Upper lobe of left lung (tissue), 6 donors: ENCODE results near the gene CCT7. TPM values are rescaled to one million over a fixed set of nuclear protein-coding genes. Genes with fewer than 3 reads are reported as not detected.

Source experiments
- ATAC-seq, 2 donors: fragments of 200-7000 bp; cut with Tn5 transposase; one replicate each; pipeline ENCODE4 v1.9.1; 2022; ENCODE audit warnings: mild to moderate bottlenecking in 2 of 2, moderate library complexity in 2 of 2; ENCODE audit not compliant: low FRiP score in 2 of 2
- DNase-seq, 2 donors: peaks; one replicate each; pipeline ENCODE4 v3.0.0-alpha.2; 2019 to 2020
- H3K27ac ChIP-seq, 4 donors: fragments of 200-600 bp; sonication (generic); one replicate each; pipeline ENCODE4 v1.5.1; 2016 to 2019
- H3K27me3 ChIP-seq, 4 donors: fragments of 200-600 bp; sonication (generic); one replicate each; pipeline ENCODE4 v1.5.1; 2017 to 2019
- H3K36me3 ChIP-seq, 4 donors: fragments of 200-600 bp; sonication (generic); one replicate each; pipeline ENCODE4 v1.5.1; 2016 to 2019
- H3K4me1 ChIP-seq, 4 donors: fragments of 200-600 bp; sonication (generic); one replicate each; pipeline ENCODE4 v1.5.1; 2018 to 2019
- H3K4me3 ChIP-seq, 4 donors: fragments of 200-600 bp; sonication (generic); one replicate each; pipeline ENCODE4 v1.5.1; 2017 to 2019; ENCODE audit warnings: mild to moderate bottlenecking in 2 of 4, moderate library complexity in 1 of 4
- H3K9me3 ChIP-seq, 4 donors: fragments of 200-600 bp; sonication (generic); one replicate each; pipeline ENCODE4 v1.5.1; 2018 to 2019
- EP300 ChIP-seq, 4 donors: sonication (generic); formaldehyde crosslinking; IDR thresholded peaks; one replicate each; pipeline ENCODE4 v1.5.1; 2017; ENCODE audit warnings: antibody characterized with exemption in 4 of 4, control low read depth in 2 of 4
- POLR2A ChIP-seq, 4 donors: fragments of 450-650 bp; IDR thresholded peaks; one replicate each; pipeline ENCODE4 v1.5.1; 2016 to 2017; ENCODE audit warnings: antibody characterized with exemption in 4 of 4, mild to moderate bottlenecking in 2 of 4
- POLR2AphosphoS5 ChIP-seq, 2 donors: sonication (generic); formaldehyde crosslinking; IDR thresholded peaks; one replicate each; pipeline ENCODE4 v1.5.1; 2017; ENCODE audit warnings: antibody characterized with exemption in 2 of 2
- WGBS, 2 donors: methylation state at CpG; one replicate each; pipeline ENCODE4 v1.1.5; 2017 to 2018; 5-methylcytosine and 5-hydroxymethylcytosine counted together
- total RNA-seq, 6 donors: library from RNA; depleted of rRNA in 4 of 6; stranded (reverse); fragments of >200 nt in 4 of 6; gene quantifications; one replicate each; pipeline versions ENCODE4 v1.1.0 to v1.2.1, GENCODE V29; 2016 to 2021
- TF ChIP-seq, protein P1 (sequence below), 6 experiments: fragments of 450-650 bp in 4 of 6; fragments of 200-600 bp in 2 of 6; sonication (generic) in 2 of 6; IDR thresholded peaks; one replicate each; pipeline ENCODE4 v1.5.1; 2016 to 2019; ENCODE audit warnings: antibody characterized with exemption in 6 of 6
- donor health status: DM: no; HTN: no; CAD: no; lungs with moderate emphysema.
- donor health status: DM: no; HTN: yes; CAD: no; lungs with severe emphysema.

The CCT7 gene
- total RNA-seq, 6 donors from 2014 or later: 70.2 to 183 (median 129) TPM

DNA sequence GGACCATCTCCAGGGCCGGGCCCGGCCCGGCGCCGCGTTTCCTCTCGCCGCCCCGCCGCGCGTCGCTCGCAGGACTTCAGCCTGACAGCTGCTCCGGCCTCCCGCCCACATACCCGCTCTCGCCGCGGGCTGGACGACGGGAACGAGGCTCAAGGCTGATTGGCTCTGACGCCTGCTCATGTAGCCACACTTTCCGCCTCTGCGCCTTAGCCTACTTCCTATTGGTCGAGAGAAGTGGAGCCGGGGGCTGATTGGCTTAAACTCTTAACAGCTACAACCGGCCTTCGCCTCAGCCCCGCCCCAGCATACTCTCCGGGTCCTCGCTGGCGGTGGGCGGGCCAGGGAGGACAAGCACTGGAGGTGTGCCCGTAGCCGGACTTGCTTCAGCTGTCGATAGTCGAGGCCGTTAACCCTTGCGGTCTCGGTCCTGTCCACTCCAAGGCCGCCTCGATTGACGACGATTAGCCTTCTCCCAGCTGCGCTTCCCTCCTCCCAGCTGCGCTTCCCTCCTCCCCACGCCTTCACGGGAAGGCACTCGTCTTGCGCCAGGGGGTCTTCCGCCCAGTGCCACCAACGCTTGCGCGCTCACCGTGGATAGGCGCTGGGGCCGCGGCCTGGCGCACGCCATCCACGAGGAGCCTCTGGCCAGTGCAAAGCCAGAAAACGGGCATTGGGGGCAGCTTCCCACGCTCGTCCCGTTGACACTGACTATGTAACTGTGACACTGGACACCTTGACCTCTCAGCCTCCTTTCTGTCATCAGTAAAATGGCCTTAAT, 765 bp upstream of the CCT7 start, which contains the start of gene PRADC1:
TSS of gene PRADC1 (minus strand) at position 86 of the 778 bp plus-strand sequence. CDS start at position 7, 79 bp downstream.
- Histone ChIP-seq H3K36me3 (peaks cover 0 to 13% (median 3%) of the 10 kb centered on the region in 4 donors), H3K4me3 (peak within 1 kb of the TSS; percentile 93 to 95 (median 95)), H3K27ac (peak within 1 kb of the TSS; percentile 84 to 96 (median 92)), H3K27me3 (no peaks in the 10 kb centered on the region), H3K4me1 (peaks cover 27 to 40% (median 35%) of the 10 kb centered on the region in 4 donors), H3K9me3 (no peaks in the 10 kb centered on the region)
- WGBS, 2 donors: 0% methylated on average over 19 to 29 of the region's 67 CpGs
- TF ChIP-seq, protein P1, sequence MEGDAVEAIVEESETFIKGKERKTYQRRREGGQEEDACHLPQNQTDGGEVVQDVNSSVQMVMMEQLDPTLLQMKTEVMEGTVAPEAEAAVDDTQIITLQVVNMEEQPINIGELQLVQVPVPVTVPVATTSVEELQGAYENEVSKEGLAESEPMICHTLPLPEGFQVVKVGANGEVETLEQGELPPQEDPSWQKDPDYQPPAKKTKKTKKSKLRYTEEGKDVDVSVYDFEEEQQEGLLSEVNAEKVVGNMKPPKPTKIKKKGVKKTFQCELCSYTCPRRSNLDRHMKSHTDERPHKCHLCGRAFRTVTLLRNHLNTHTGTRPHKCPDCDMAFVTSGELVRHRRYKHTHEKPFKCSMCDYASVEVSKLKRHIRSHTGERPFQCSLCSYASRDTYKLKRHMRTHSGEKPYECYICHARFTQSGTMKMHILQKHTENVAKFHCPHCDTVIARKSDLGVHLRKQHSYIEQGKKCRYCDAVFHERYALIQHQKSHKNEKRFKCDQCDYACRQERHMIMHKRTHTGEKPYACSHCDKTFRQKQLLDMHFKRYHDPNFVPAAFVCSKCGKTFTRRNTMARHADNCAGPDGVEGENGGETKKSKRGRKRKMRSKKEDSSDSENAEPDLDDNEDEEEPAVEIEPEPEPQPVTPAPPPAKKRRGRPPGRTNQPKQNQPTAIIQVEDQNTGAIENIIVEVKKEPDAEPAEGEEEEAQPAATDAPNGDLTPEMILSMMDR (IDR thresholded peaks at IDR 0.05): peak in 2 of 6 experiments; percentile 10 to 17
- peak in 3 of 4 donors; percentile 19 to 66 (median 41) for TF ChIP-seq POLR2A (IDR thresholded peaks at IDR 0.05)
- peak; percentile 44 to 63 for TF ChIP-seq POLR2AphosphoS5 (IDR thresholded peaks at IDR 0.05)
- no peak for TF ChIP-seq EP300 (IDR thresholded peaks at IDR 0.05)
- DNase-seq (peak; percentile 98 to 100), ATAC-seq (peak; percentile 96 to 98)

DNA sequence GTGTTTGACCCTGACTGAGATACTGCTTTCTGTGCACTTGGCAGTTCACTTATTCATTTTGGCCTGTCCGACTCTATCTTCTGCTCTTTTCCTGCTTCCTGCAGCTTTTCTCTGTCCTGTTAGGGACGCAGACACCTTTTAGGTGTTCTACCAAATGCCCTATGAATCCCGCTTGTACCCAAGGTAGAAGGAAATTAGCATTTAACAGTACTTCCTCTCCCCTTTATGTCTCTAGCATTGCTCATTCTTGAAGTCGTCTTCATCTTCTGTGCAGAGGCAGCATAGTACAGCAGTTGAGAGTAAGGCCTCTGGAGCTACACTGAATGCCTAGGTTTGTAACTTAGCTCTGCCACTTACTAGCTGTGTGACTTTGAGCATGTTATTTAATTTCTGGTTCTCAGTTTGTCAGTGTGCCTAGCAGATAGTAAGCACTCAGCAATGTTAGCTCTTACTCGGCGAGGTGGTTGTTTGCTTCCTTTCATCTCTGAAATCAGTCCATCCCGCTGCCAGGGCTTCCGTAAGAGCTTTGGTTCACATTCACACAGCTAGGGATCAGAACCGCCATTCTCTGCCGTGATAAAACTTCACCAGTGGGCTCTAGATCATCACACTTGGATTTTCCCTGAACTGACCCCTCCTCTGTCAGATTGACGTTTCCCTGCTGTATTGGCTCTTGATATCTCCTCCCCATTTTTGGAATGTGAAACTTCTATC, 1.4 kb downstream of the CCT7 start:
- TF ChIP-seq POLR2AphosphoS5 (IDR thresholded peaks at IDR 0.05): no peak
- no peak for TF ChIP-seq POLR2A (IDR thresholded peaks at IDR 0.05)
- TF ChIP-seq, protein P1 (IDR thresholded peaks at IDR 0.05): no peak
- no peak for TF ChIP-seq EP300 (IDR thresholded peaks at IDR 0.05)
- ATAC-seq (no peak), DNase-seq (no peak)
- Histone ChIP-seq H3K4me1 (peaks cover 32 to 53% (median 45%) of the 10 kb centered on the region in 4 donors), H3K4me3 (peak overlapping the region; percentile 93 to 95 (median 95)), H3K9me3 (no peaks in the 10 kb centered on the region), H3K27me3 (no peaks in the 10 kb centered on the region), H3K36me3 (peaks cover 0 to 22% (median 9%) of the 10 kb centered on the region in 4 donors), H3K27ac (peak overlapping the region in 2 of 4 donors; percentile 84 to 96)
- 66% methylated on average over 11 of the region's 11 CpGs for WGBS, 2 donors

DNA sequence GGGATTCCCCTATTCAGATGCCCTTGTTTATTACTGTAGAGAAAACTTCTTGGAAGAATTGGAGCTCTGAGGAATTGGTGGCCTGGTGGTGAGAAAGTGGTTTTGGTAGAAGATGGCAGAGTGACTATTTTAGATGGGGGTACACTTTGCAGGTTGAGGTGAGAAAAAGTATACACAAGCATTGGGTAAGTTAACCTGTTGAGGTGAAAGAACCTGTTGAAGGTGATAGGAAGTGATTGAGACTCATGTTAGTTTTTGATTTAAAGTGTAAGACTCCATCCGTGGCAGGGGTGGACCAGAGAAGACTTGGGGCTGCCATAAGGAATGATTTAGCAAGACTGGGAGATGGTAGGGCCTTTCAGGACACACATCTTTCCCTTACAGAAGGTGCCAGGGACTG, 3.1 kb downstream of the CCT7 start:
- Histone ChIP-seq H3K27ac (no peak overlapping the region), H3K27me3 (no peaks in the 10 kb centered on the region), H3K4me3 (no peak overlapping the region), H3K4me1 (peaks cover 32 to 53% (median 44%) of the 10 kb centered on the region in 4 donors), H3K9me3 (no peaks in the 10 kb centered on the region), H3K36me3 (peaks cover 0 to 39% (median 17%) of the 10 kb centered on the region in 4 donors)
- DNase-seq: no peak
- ATAC-seq: no peak
- WGBS, 2 donors: 32 to 48% methylated on average over 1 of the region's 1 CpG
- TF ChIP-seq, protein P1 (IDR thresholded peaks at IDR 0.05): no peak
- no peak for TF ChIP-seq POLR2AphosphoS5 (IDR thresholded peaks at IDR 0.05)
- no peak for TF ChIP-seq EP300 (IDR thresholded peaks at IDR 0.05)
- no peak for TF ChIP-seq POLR2A (IDR thresholded peaks at IDR 0.05)

DNA sequence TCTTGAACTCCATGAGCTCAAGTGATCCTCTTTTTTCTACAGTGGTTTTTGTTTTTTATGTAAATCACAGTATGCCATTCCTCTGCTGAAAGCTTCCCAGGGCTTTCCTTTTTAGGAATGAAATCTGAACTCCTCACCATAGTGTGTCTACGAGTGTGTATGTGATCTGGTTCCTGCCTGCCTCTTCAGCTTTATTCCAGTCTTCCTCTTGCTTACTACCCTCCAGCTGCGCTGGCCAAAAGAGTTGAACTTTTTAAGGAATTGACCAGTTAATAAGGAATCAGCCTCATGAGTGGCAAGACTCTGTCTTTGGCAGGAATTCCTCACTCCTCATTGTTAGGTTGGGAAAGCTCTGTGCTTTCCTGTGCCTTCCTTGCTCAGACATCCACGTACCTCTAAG, 4.0 kb downstream of the CCT7 start:
- Histone ChIP-seq H3K27me3 (no peaks in the 10 kb centered on the region), H3K9me3 (no peaks in the 10 kb centered on the region), H3K36me3 (peaks cover 0 to 49% (median 23%) of the 10 kb centered on the region in 4 donors), H3K27ac (no peak overlapping the region), H3K4me1 (peaks cover 30 to 46% (median 39%) of the 10 kb centered on the region in 4 donors), H3K4me3 (no peak overlapping the region)
- DNase-seq (no peak), ATAC-seq (no peak)
- 76 to 80% methylated on average over 3 of the region's 3 CpGs for WGBS, 2 donors
- TF ChIP-seq, protein P1 (IDR thresholded peaks at IDR 0.05): no peak
- no peak for TF ChIP-seq POLR2A (IDR thresholded peaks at IDR 0.05)
